Measurements from ENCODE around the gene ATP13A1. TPM values are rescaled to one million over a fixed set of nuclear protein-coding genes. Genes with fewer than 3 reads are reported as not detected.

Gene ATP13A1
- total RNA-seq, 2 experiments from 2014 or later, result 84.8 to 87.6 TPM

DNA sequence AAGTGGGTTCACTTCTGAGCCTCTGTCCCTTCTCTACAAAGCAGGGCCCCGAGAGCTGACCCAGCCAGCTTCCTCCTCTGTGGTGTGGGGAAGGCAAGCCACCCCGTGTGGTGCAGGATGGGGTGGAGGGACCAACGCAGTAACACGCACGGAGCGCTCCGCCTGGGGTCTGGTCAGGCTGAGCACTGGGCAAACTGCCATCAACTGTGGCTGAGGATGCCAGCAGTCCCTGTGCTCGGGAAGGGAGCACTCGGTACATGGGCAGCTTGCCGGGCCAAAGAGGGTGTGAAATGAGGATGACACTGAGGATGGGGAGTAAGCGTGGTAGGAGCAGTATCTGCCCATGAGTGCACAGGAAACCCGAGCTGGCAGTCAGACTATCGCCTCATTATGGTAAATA is 12.4 kb downstream of the ATP13A1 start:
- Histone ChIP-seq H3K36me3 (ENCODE audit: insufficient read depth, low read length) (peaks cover 88% of the 10 kb centered on the region), H3K27me3 (ENCODE audit: control insufficient read depth in 1 of 2, insufficient read depth in 2 of 2, low read length in 2 of 2) (no peaks in the 10 kb centered on the region), H3K9me3 (ENCODE audit: control insufficient read depth in 1 of 2, insufficient read depth in 1 of 2, low read length in 2 of 2) (no peaks in the 10 kb centered on the region), H3K4me1 (ENCODE audit: insufficient read depth, low read length) (no peaks in the 10 kb centered on the region), H3K4me3 (ENCODE audit: low read length) (no peak overlapping the region), H3K27ac (ENCODE audit: low read depth in 1 of 2, low read length in 2 of 2) (no peak overlapping the region)
- DNase-seq (no peak), ATAC-seq (ENCODE audit: poor library complexity) (no peak)
- CTCF ChIA-PET, result no interaction called here
- intact Hi-C loops (cut with DNase I, micrococcal nuclease), result no loop called here
- Mint-ChIP-seq H3K27ac (no peak overlapping the region), H3K9me3 (no peaks in the 10 kb centered on the region), H3K4me1 (ENCODE audit: low read depth) (no peaks in the 10 kb centered on the region), H3K4me3 (no peak overlapping the region), H3K27me3 (no peaks in the 10 kb centered on the region), H3K36me3 (ENCODE audit: low read depth) (peaks cover 91% of the 10 kb centered on the region)
- POLR2A ChIA-PET, result interaction anchor here (1.3 to 2.2 kb wide), 3 partner anchors 17 to 214 kb away, joined by 3 to 8 read pairs (median 3); partner anchors contain the start of genes ZNF101 and ZNF253
- TF ChIP-seq, protein P1, sequence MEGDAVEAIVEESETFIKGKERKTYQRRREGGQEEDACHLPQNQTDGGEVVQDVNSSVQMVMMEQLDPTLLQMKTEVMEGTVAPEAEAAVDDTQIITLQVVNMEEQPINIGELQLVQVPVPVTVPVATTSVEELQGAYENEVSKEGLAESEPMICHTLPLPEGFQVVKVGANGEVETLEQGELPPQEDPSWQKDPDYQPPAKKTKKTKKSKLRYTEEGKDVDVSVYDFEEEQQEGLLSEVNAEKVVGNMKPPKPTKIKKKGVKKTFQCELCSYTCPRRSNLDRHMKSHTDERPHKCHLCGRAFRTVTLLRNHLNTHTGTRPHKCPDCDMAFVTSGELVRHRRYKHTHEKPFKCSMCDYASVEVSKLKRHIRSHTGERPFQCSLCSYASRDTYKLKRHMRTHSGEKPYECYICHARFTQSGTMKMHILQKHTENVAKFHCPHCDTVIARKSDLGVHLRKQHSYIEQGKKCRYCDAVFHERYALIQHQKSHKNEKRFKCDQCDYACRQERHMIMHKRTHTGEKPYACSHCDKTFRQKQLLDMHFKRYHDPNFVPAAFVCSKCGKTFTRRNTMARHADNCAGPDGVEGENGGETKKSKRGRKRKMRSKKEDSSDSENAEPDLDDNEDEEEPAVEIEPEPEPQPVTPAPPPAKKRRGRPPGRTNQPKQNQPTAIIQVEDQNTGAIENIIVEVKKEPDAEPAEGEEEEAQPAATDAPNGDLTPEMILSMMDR (IDR thresholded peaks at IDR 0.05), result no peak

DNA sequence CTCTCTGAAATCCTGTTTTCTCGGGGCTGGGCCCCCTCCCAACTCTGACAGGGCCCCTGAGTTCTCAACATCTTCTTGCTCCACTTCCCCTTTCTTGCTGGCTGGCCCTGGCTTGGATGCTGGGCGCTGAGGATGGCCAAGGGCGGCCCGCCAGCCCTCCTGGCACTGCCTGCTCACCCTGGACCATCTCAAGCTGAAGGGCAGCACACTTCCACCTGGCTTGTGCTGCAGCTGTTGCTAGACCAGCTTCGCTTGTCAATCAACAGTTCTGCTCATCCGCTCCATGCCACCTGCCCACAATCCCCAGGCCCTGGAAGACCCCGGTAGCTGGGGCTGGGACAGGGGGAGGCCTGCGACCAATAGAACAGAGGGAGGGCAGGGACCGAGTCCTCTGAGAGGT is 13.1 kb downstream of the ATP13A1 start:
- H3K9me3 ChIP-seq (ENCODE audit: control insufficient read depth in 1 of 2, insufficient read depth in 1 of 2, low read length in 2 of 2), result no peaks in the 10 kb centered on the region
- Mint-ChIP-seq H3K36me3 (ENCODE audit: low read depth) (peaks cover 91% of the 10 kb centered on the region), H3K4me3 (no peak overlapping the region), H3K4me1 (ENCODE audit: low read depth) (no peaks in the 10 kb centered on the region), H3K27ac (no peak overlapping the region), H3K9me3 (no peaks in the 10 kb centered on the region), H3K27me3 (no peaks in the 10 kb centered on the region)
- no peak overlapping the region for H3K27ac ChIP-seq (ENCODE audit: low read depth in 1 of 2, low read length in 2 of 2)
- H3K27me3 ChIP-seq (ENCODE audit: control insufficient read depth in 1 of 2, insufficient read depth in 2 of 2, low read length in 2 of 2), result no peaks in the 10 kb centered on the region
- ChIA-PET POLR2A (interaction anchor here (0.9 to 1.5 kb wide), 2 partner anchors 13 to 171 kb away, joined by 3 to 6 read pairs; partner anchors contain the start of genes ATP13A1 and ZNF506), CTCF (interaction anchor here (2.1 kb wide), 1 partner anchor 118 kb away, joined by 6 read pairs; no protein-coding TSS in a partner anchor)
- no peaks in the 10 kb centered on the region for H3K4me1 ChIP-seq (ENCODE audit: insufficient read depth, low read length)
- DNase-seq, result no peak
- TF ChIP-seq, protein P1 (IDR thresholded peaks at IDR 0.05), result no peak
- intact Hi-C loops (cut with DNase I, micrococcal nuclease), result no loop called here
- no peak for ATAC-seq (ENCODE audit: poor library complexity)
- peaks cover 88% of the 10 kb centered on the region for H3K36me3 ChIP-seq (ENCODE audit: insufficient read depth, low read length)
- H3K4me3 ChIP-seq (ENCODE audit: low read length), result no peak overlapping the region

DNA sequence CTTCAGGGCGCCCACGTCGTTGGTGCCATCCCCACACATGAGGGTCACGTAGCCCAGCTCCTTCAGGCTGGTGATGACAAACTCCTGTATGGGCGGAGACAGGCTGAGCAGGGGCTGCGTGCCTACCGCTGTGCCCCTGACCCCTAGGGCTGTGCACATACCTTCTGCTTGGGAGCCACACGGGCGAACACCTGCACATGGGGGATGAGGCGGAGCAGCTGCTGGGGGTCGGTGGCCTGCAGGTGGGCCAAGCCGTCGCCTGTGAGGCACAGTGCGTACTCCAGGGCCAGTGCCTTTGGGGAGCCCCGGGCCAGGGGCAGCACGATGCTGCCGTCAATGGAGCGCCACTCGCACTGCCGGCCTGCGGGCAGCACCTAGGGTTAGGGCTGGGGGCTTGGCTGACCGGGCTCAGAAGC is 13.9 kb downstream of the ATP13A1 start:
- peaks cover 87% of the 10 kb centered on the region for H3K36me3 ChIP-seq (ENCODE audit: insufficient read depth, low read length)
- no peak overlapping the region for H3K4me3 Mint-ChIP-seq
- H3K27me3 Mint-ChIP-seq, result no peaks in the 10 kb centered on the region
- no peak overlapping the region for H3K4me3 ChIP-seq (ENCODE audit: low read length)
- no peaks in the 10 kb centered on the region for H3K9me3 Mint-ChIP-seq
- no peaks in the 10 kb centered on the region for H3K4me1 ChIP-seq (ENCODE audit: insufficient read depth, low read length)
- ATAC-seq (ENCODE audit: poor library complexity) (no peak), DNase-seq (no peak)
- no peak overlapping the region for H3K27ac Mint-ChIP-seq
- ChIA-PET CTCF (interaction anchor here (2.1 kb wide), 1 partner anchor 117 kb away, joined by 6 read pairs; no protein-coding TSS in a partner anchor), POLR2A (interaction anchor here (1.5 kb wide), 1 partner anchor 14 kb away, joined by 6 read pairs; the partner anchor contains the start of gene ATP13A1)
- TF ChIP-seq, protein P1 (IDR thresholded peaks at IDR 0.05), result no peak
- H3K27me3 ChIP-seq (ENCODE audit: control insufficient read depth in 1 of 2, insufficient read depth in 2 of 2, low read length in 2 of 2), result no peaks in the 10 kb centered on the region
- peaks cover 88% of the 10 kb centered on the region for H3K36me3 Mint-ChIP-seq (ENCODE audit: low read depth)
- intact Hi-C loops (cut with DNase I, micrococcal nuclease), result loop anchor here in 1 of 2 experiments (10.0 kb wide), 1 partner anchor 285 kb away; no protein-coding TSS in a partner anchor
- no peaks in the 10 kb centered on the region for H3K4me1 Mint-ChIP-seq (ENCODE audit: low read depth)
- H3K27ac ChIP-seq (ENCODE audit: low read depth in 1 of 2, low read length in 2 of 2), result no peak overlapping the region
- no peaks in the 10 kb centered on the region for H3K9me3 ChIP-seq (ENCODE audit: control insufficient read depth in 1 of 2, insufficient read depth in 1 of 2, low read length in 2 of 2)
